Duodenal mucosa (tissue), 2 donors: ENCODE results near the gene RHBDF1.
"Not testable (repeated sequence)": the region's sequence is repeated elsewhere in the genome, so short reads cannot be mapped to it uniquely, and the experiment has no call there.

Experiments
- H3K27ac ChIP-seq: one replicate; pipeline ENCODE4 v1.7.0; 2013; ENCODE audit warnings: low read depth, low read length
- H3K27me3 ChIP-seq, 2 donors: one replicate each; pipeline ENCODE4 v1.7.0; 2013; ENCODE audit warnings: low read length in 2 of 2, control low read depth in 1 of 2; ENCODE audit not compliant: insufficient read depth in 2 of 2, control insufficient read depth in 1 of 2
- H3K36me3 ChIP-seq, 2 donors: one replicate each; pipeline ENCODE4 v1.7.0; 2013; ENCODE audit warnings: low read length in 2 of 2, control low read depth in 1 of 2; ENCODE audit not compliant: insufficient read depth in 2 of 2, control insufficient read depth in 1 of 2
- H3K4me1 ChIP-seq, 2 donors: one replicate each; pipeline ENCODE4 v1.7.0; 2013; ENCODE audit warnings: low read length in 2 of 2, control low read depth in 1 of 2; ENCODE audit not compliant: insufficient read depth in 2 of 2, control insufficient read depth in 1 of 2
- H3K4me3 ChIP-seq, 2 donors: one replicate each; pipeline ENCODE4 v1.7.0; 2013; ENCODE audit warnings: low read length in 2 of 2, low read depth in 1 of 2
- H3K9ac ChIP-seq, 2 donors: one replicate each; pipeline ENCODE4 v1.7.0; 2013; ENCODE audit warnings: low read length in 2 of 2, low read depth in 1 of 2
- H3K9me3 ChIP-seq, 2 donors: one replicate each; pipeline ENCODE4 v1.7.0; 2013; ENCODE audit warnings: low read length in 2 of 2, control low read depth in 1 of 2; ENCODE audit not compliant: control insufficient read depth in 1 of 2

Gene RHBDF1

GRCh38 chr16:47234-47633 lies 25.2 kb downstream of the RHBDF1 start:
- Histone ChIP-seq H3K4me3 (no peak overlapping the region), H3K9ac (no peak overlapping the region), H3K27ac (no peak overlapping the region), H3K27me3 (no peaks in the 10 kb centered on the region), H3K9me3 (no peaks in the 10 kb centered on the region), H3K4me1 (peaks cover 0 to 3% of the 10 kb centered on the region in 2 donors), H3K36me3 (peaks cover 4 to 36% of the 10 kb centered on the region in 2 donors)

DNA sequence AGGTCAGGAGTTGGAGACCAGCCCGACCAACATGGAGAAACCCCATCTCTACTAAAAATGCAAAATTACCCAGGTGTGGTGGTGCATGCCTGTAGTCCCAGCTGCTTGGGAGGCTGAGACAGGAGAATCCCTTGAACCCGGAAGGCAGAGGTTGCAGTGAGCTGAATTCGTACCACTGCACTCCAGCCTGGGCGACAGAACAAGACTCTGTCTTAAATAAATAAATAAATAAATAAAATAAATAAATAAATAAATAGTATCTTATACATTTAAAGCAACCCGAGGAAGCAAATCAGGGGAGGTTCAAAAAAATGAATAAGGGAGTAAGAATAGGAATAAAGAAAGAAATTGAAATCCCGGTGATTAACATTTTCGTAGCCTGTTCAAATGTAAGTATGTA lies 25.9 kb downstream of the RHBDF1 start:
- H3K27ac ChIP-seq, H3K4me1 ChIP-seq, H3K27me3 ChIP-seq, H3K9me3 ChIP-seq, H3K4me3 ChIP-seq, H3K9ac ChIP-seq: not testable (repeated sequence)
- H3K36me3 ChIP-seq, result peaks cover 4 to 43% of the 10 kb centered on the region in 2 donors

GRCh38 chr16:45454-45853 lies 27.0 kb downstream of the RHBDF1 start:
- Histone ChIP-seq H3K4me1 (no peaks in the 10 kb centered on the region), H3K4me3 (no peak overlapping the region), H3K27ac (no peak overlapping the region), H3K9me3 (no peaks in the 10 kb centered on the region), H3K9ac (no peak overlapping the region), H3K36me3 (peaks cover 4 to 44% of the 10 kb centered on the region in 2 donors), H3K27me3 (no peaks in the 10 kb centered on the region)

GRCh38 chr16:44655-45054 lies 27.8 kb downstream of the RHBDF1 start:
- Histone ChIP-seq H3K9ac (no peak overlapping the region), H3K27ac (no peak overlapping the region), H3K27me3 (no peaks in the 10 kb centered on the region), H3K4me3 (no peak overlapping the region), H3K9me3 (no peaks in the 10 kb centered on the region), H3K4me1 (no peaks in the 10 kb centered on the region), H3K36me3 (peaks cover 4 to 44% of the 10 kb centered on the region in 2 donors)

DNA sequence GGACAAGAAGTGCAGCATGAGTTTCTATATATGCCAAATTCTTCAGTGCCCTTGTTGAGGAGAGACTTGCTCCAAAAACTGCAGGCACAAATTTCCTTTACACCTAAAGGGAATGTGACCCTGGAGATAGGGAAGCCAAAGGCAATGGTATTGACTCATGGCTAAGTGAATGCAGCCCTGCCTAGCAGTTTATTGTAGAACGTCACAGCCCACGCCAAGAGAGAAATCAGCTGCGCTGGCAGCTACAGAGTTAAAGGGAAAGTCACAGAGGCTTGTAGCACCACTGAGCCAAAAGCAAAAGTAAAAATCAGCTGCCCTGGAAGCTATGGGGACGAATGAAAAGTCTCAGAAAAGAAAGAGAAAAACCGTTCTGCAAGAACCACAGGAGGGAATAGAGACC lies 29.1 kb downstream of the RHBDF1 start:
- Histone ChIP-seq H3K27ac (no peak overlapping the region), H3K9ac (no peak overlapping the region), H3K9me3 (no peaks in the 10 kb centered on the region), H3K4me3 (no peak overlapping the region), H3K36me3 (peaks cover 4 to 43% of the 10 kb centered on the region in 2 donors), H3K4me1 (peaks cover 4 to 10% of the 10 kb centered on the region in 2 donors), H3K27me3 (no peaks in the 10 kb centered on the region)

DNA sequence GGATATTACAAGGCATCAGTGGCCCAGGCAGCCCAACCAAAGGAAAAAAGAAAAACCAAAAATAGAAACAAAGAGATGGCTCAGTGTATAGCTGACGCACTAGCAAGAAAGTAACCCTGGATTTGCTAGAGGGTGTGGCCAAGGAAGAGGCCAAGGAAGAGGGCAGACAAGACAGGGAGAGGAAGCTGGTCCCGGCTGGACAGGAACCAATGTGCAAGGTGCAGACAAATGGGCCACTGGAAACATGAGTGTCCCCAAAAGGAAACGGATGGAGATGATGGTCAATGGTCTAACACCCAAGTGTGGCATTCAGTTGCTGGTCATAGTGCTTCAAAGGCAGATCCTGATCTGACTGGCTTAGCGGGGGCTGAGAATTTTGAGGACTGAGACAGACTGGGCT lies 29.7 kb downstream of the RHBDF1 start:
- no peak overlapping the region for H3K27ac ChIP-seq
- no peak overlapping the region for H3K4me3 ChIP-seq
- peaks cover 4 to 11% of the 10 kb centered on the region in 2 donors for H3K4me1 ChIP-seq
- H3K27me3 ChIP-seq, result no peaks in the 10 kb centered on the region
- no peak overlapping the region for H3K9ac ChIP-seq
- H3K9me3 ChIP-seq, result no peaks in the 10 kb centered on the region
- H3K36me3 ChIP-seq, result peaks cover 4 to 40% of the 10 kb centered on the region in 2 donors

DNA sequence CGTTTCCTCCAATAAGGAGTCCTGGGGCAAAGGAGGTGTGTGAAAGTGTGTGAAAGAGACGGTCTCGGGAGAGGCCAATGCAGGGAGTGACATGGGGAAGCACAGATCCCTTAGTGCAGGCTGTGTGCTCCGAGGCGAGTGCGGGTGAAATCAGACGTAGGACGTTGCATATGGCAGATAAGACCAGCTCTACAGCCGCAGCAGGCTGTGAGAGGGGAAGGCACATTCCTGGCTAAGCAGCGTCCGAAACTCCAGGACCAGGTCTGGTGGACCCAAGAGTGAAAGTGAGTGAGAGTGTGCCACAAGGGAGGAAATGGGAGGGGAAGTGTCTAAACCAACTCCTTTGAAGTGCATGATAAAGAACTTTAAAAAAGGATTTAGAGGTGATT lies 30.4 kb downstream of the RHBDF1 start:
- Histone ChIP-seq H3K9me3 (no peaks in the 10 kb centered on the region), H3K27ac (no peak overlapping the region), H3K4me3 (no peak overlapping the region)

DNA sequence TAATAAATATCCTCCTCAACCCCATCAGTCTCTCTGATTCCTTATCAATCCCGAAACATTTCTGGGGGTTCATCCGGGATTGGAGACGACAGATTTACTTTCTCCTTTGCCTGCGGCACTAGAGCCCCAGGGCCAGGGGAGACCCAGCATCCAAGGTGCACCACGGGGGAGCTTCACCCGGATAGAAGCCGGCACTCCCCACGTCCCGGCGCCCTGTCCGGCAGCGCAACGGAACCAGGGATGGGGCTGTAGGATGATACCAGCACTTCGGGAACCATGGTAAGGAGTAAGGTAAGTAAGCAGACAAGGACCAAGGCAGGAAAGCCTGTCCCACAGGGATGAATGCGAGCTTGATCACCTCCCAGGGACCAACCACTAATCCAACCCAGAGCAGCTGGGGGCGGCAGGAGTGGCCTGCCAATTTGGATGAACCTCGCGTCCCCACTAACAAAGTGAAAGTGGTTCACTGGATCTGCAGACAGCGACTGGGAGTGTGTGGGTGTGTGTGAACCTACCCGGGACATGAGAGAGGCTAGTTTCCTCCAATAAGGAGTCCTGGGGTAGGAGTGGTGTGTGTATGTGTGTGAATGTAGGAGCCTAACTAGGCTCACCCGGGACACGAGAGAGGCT lies 30.9 kb downstream of the RHBDF1 start:
- H3K4me3 ChIP-seq, result no peak overlapping the region
- no peak overlapping the region for H3K9ac ChIP-seq
- H3K36me3 ChIP-seq, result peaks cover 4 to 33% of the 10 kb centered on the region in 2 donors
- H3K27ac ChIP-seq, result no peak overlapping the region
- peaks cover 4 to 11% of the 10 kb centered on the region in 2 donors for H3K4me1 ChIP-seq
- no peaks in the 10 kb centered on the region for H3K9me3 ChIP-seq
- H3K27me3 ChIP-seq, result no peaks in the 10 kb centered on the region

More for the DNA sequence above, 30.4 kb downstream of the RHBDF1 start:
- Histone ChIP-seq H3K9ac (no peak overlapping the region), H3K27me3 (no peaks in the 10 kb centered on the region), H3K4me1 (peaks cover 4 to 11% of the 10 kb centered on the region in 2 donors), H3K36me3 (peaks cover 4 to 35% of the 10 kb centered on the region in 2 donors)

GRCh38 chr16:38941-39892 lies 33.2 kb downstream of the RHBDF1 start:
- Histone ChIP-seq H3K4me1 (peaks cover 4 to 11% of the 10 kb centered on the region in 2 donors), H3K4me3 (no peak overlapping the region), H3K27me3 (no peaks in the 10 kb centered on the region), H3K9ac (peak overlapping the region in 1 of 2 donors; percentile 40), H3K36me3 (peaks cover 0 to 22% of the 10 kb centered on the region in 2 donors), H3K9me3 (no peaks in the 10 kb centered on the region), H3K27ac (no peak overlapping the region)

DNA sequence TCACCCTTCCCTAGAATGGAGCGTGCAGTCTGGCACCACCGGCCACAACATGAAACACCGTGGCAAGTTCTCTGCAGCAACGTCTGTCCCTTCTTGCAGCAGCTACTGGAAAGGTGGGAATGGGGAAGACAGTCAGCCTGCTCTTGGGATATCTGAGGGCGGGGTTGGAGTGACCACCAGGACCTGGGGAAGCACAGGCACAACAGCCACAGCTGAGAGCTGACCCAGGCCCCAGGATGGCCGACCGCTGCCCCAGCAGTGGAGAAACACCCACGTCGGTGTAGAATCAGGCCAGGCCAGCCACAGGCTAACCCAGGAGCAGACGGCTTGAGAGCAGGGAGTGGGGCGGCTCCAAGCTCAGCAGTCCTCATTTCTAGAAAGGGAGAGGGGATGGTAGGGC lies 34.2 kb downstream of the RHBDF1 start:
- H3K9ac ChIP-seq, H3K9me3 ChIP-seq, H3K27me3 ChIP-seq, H3K27ac ChIP-seq, H3K4me3 ChIP-seq: not testable (repeated sequence)
- Histone ChIP-seq H3K4me1 (peaks cover 4 to 11% of the 10 kb centered on the region in 2 donors), H3K36me3 (peaks cover 0 to 14% of the 10 kb centered on the region in 2 donors)
